ENCODE data around the gene MAGI1.

Gene MAGI1

GRCh38 chr3:65689436-65689835, 349.3 kb downstream of the MAGI1 start:
- DNase-seq = no peak

GRCh38 chr3:65687741-65688140, 351.0 kb downstream of the MAGI1 start:
- no peak for DNase-seq

GRCh38 chr3:65685621-65686235, 353.0 kb downstream of the MAGI1 start:
- DNase-seq = no peak

- no peak for DNase-seq
These were observed 360.2 kb downstream of the MAGI1 start for GRCh38 chr3:65678516-65678915.

GRCh38 chr3:65677486-65678010, 361.2 kb downstream of the MAGI1 start:
- no peak for DNase-seq

- DNase-seq = no peak
These were observed 362.1 kb downstream of the MAGI1 start for GRCh38 chr3:65676580-65676979.

GRCh38 chr3:65675011-65675410, 363.7 kb downstream of the MAGI1 start:
- no peak for DNase-seq

GRCh38 chr3:65674226-65674625, 364.5 kb downstream of the MAGI1 start:
- DNase-seq = no peak

- DNase-seq = peak; percentile 54
These were observed 365.6 kb downstream of the MAGI1 start for GRCh38 chr3:65672871-65673815.

GRCh38 chr3:65672061-65672460, 366.7 kb downstream of the MAGI1 start:
- no peak for DNase-seq

- DNase-seq = no peak
These were observed 367.7 kb downstream of the MAGI1 start for GRCh38 chr3:65671004-65671403.

GRCh38 chr3:65669163-65669875, 369.4 kb downstream of the MAGI1 start:
- DNase-seq = peak; percentile 10

GRCh38 chr3:65667963-65668362, 370.8 kb downstream of the MAGI1 start:
- no peak for DNase-seq

GRCh38 chr3:65666448-65667091, 372.1 kb downstream of the MAGI1 start:
- DNase-seq = peak; percentile 40

GRCh38 chr3:65665915-65666314, 372.8 kb downstream of the MAGI1 start:
- DNase-seq = no peak

- DNase-seq = no peak
These were observed 373.8 kb downstream of the MAGI1 start for GRCh38 chr3:65664931-65665330.

- no peak for DNase-seq
These were observed 374.3 kb downstream of the MAGI1 start for GRCh38 chr3:65664446-65664845.

- no peak for DNase-seq
These were observed 376.6 kb downstream of the MAGI1 start for GRCh38 chr3:65662095-65662494.

GRCh38 chr3:65660000-65660598, 378.6 kb downstream of the MAGI1 start:
- no peak for DNase-seq

- DNase-seq = no peak
These were observed 379.3 kb downstream of the MAGI1 start for GRCh38 chr3:65659396-65659795.

- DNase-seq = no peak
These were observed 380.3 kb downstream of the MAGI1 start for GRCh38 chr3:65658401-65658800.

GRCh38 chr3:65655061-65655460, 383.7 kb downstream of the MAGI1 start:
- no peak for DNase-seq
